Neuron (in vitro differentiated cells): ENCODE data around the gene PCBP1.

Experiments used
- H2AFZ ChIP-seq: one replicate; pipeline ENCODE4 v1.6.1; 2013; ENCODE audit warnings: low read depth, mild to moderate bottlenecking, inconsistent platforms, low read length, moderate library complexity
- H3K27me3 ChIP-seq: one replicate; pipeline ENCODE4 v1.6.1; 2013; ENCODE audit warnings: low read length; ENCODE audit not compliant: insufficient read depth
- H3K36me3 ChIP-seq: one replicate; pipeline ENCODE4 v1.6.1; 2013; ENCODE audit warnings: low read length; ENCODE audit not compliant: insufficient read depth
- H3K4me1 ChIP-seq: one replicate; pipeline ENCODE4 v1.6.1; 2013; ENCODE audit warnings: low read length; ENCODE audit not compliant: insufficient read depth
- H3K4me3 ChIP-seq: 2 replicates; pipeline ENCODE4 v1.5.1; 2013; ENCODE audit warnings: mild to moderate bottlenecking, low read length, moderate library complexity
- H3K9me3 ChIP-seq: one replicate; pipeline ENCODE4 v1.6.1; 2013; ENCODE audit warnings: low read length

Gene PCBP1

GRCh38 chr2:70086838-70087701, at the start of gene PCBP1:
Gene PCBP1 (plus strand): TSS chr2:70087477. CDS start chr2:70087744, 267 bp downstream.
- peak within 1 kb of the TSS; percentile 70 for H2AFZ ChIP-seq
- no peaks in the 10 kb centered on the region for H3K27me3 ChIP-seq
- no peaks in the 10 kb centered on the region for H3K9me3 ChIP-seq
- peaks cover 35% of the 10 kb centered on the region for H3K36me3 ChIP-seq
- peak within 1 kb of the TSS; percentile 99 for H3K4me3 ChIP-seq
- peaks cover 36% of the 10 kb centered on the region for H3K4me1 ChIP-seq

- no peaks in the 10 kb centered on the region for H3K27me3 ChIP-seq
- H3K4me1 ChIP-seq, result no peaks in the 10 kb centered on the region
- no peak overlapping the region for H2AFZ ChIP-seq
- H3K4me3 ChIP-seq, result no peak overlapping the region
- H3K36me3 ChIP-seq, result peaks cover 19% of the 10 kb centered on the region
- H3K9me3 ChIP-seq, result peaks cover 2% of the 10 kb centered on the region
Measured at GRCh38 chr2:70039366-70039765, 47.9 kb upstream of the PCBP1 start.

GRCh38 chr2:70041663-70042062, 45.6 kb upstream of the PCBP1 start:
- no peak overlapping the region for H3K4me3 ChIP-seq
- H2AFZ ChIP-seq, result no peak overlapping the region
- peaks cover 30% of the 10 kb centered on the region for H3K36me3 ChIP-seq
- no peaks in the 10 kb centered on the region for H3K4me1 ChIP-seq
- H3K9me3 ChIP-seq, result peaks cover 2% of the 10 kb centered on the region
- H3K27me3 ChIP-seq, result no peaks in the 10 kb centered on the region

DNA sequence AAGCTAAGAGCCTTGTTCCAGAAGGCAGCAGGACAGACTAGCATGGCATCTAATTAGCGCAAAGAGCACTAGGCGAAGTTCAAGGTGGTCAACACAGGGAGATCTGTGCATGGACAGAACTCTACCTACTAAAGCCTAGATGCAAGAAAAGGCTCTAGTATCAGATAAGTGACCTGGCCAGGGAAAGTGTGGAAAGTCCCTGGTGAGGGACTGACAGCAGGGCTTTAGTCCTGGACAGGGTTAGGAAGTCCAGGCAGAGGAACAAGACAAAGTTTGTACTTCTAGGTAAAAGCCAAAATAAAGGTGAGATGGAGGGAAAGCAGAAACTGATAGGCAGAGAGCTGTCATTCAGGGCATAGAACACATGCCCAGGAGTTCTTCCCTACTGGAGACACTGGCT, 45.0 kb upstream of the PCBP1 start:
- H3K4me3 ChIP-seq, result no peak overlapping the region
- no peak overlapping the region for H2AFZ ChIP-seq

DNA sequence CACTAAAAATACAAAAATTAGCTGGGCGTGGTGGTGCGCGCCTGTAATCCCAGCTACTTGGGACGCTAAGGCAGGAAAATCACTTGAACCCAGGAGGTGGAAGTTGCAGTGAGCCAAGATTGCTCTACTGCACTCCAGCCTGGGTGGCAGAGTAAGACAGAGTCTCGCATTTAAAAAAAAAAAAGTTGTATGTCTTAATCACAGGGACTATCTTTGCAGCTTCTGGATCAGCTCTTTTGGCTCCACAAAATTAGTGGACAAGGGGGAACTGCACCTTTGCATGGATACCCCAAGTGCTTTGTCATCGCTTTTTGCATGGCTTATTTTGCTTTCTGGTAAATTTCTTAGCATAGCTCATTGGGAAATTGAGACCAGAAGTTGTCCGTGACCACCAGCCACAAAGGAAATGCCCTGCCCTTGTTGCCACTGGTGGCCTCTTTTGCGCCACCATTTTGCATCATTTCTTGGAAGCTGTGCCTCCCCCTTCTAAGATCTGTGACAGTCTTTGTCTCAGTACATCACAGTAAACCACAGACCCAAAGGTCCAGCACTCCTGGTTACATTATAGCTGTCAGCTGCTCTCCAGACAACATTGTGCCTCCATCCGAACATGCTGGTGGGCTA, 43.9 kb upstream of the PCBP1 start:
- Histone ChIP-seq H3K27me3 (no peaks in the 10 kb centered on the region), H3K9me3 (peaks cover 2% of the 10 kb centered on the region), H3K4me3 (no peak overlapping the region), H3K4me1 (no peaks in the 10 kb centered on the region), H2AFZ (no peak overlapping the region), H3K36me3 (peaks cover 40% of the 10 kb centered on the region)

More for the DNA sequence above, 45.0 kb upstream of the PCBP1 start:
- Histone ChIP-seq H3K36me3 (peaks cover 35% of the 10 kb centered on the region), H3K4me1 (no peaks in the 10 kb centered on the region), H3K27me3 (no peaks in the 10 kb centered on the region), H3K9me3 (peaks cover 2% of the 10 kb centered on the region)

- H2AFZ ChIP-seq, result no peak overlapping the region
- H3K9me3 ChIP-seq, result peaks cover 2% of the 10 kb centered on the region
- no peaks in the 10 kb centered on the region for H3K4me1 ChIP-seq
- no peaks in the 10 kb centered on the region for H3K27me3 ChIP-seq
- peaks cover 45% of the 10 kb centered on the region for H3K36me3 ChIP-seq
- no peak overlapping the region for H3K4me3 ChIP-seq
Measured at GRCh38 chr2:70044290-70045040, 42.8 kb upstream of the PCBP1 start.

GRCh38 chr2:70045405-70045804, 41.9 kb upstream of the PCBP1 start:
- Histone ChIP-seq H3K4me1 (no peaks in the 10 kb centered on the region), H3K9me3 (peaks cover 2% of the 10 kb centered on the region), H3K27me3 (no peaks in the 10 kb centered on the region), H3K4me3 (no peak overlapping the region), H3K36me3 (peaks cover 49% of the 10 kb centered on the region), H2AFZ (no peak overlapping the region)

- H3K27me3 ChIP-seq, result no peaks in the 10 kb centered on the region
- H3K36me3 ChIP-seq, result peaks cover 53% of the 10 kb centered on the region
- H3K4me3 ChIP-seq, result no peak overlapping the region
- H2AFZ ChIP-seq, result no peak overlapping the region
- no peaks in the 10 kb centered on the region for H3K4me1 ChIP-seq
- H3K9me3 ChIP-seq, result peaks cover 2% of the 10 kb centered on the region
Measured at GRCh38 chr2:70045932-70046331, 41.3 kb upstream of the PCBP1 start.

DNA sequence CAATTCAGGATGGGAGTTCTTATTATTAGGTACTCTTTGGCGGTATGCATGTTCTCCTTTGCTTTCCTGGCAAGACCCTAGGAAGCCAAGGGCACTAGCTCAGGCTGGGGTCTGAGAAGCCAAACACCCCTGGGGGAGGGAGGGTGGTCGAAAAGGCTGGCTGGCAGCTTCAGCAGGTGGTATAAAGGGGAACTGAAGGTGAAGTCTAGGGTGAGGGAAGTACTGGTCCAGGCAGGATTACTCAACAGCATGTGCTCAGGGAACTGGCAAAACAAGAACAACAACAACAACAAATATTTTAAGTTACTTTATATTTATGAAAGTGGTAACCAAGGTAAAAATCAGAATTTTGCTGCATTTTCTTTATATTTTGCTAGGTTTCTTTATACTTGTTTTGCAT, 40.7 kb upstream of the PCBP1 start:
- H3K4me1 ChIP-seq, result no peaks in the 10 kb centered on the region
- H3K36me3 ChIP-seq, result peaks cover 59% of the 10 kb centered on the region
- no peak overlapping the region for H2AFZ ChIP-seq
- H3K4me3 ChIP-seq, result no peak overlapping the region
- H3K27me3 ChIP-seq, result no peaks in the 10 kb centered on the region
- peaks cover 2% of the 10 kb centered on the region for H3K9me3 ChIP-seq

DNA sequence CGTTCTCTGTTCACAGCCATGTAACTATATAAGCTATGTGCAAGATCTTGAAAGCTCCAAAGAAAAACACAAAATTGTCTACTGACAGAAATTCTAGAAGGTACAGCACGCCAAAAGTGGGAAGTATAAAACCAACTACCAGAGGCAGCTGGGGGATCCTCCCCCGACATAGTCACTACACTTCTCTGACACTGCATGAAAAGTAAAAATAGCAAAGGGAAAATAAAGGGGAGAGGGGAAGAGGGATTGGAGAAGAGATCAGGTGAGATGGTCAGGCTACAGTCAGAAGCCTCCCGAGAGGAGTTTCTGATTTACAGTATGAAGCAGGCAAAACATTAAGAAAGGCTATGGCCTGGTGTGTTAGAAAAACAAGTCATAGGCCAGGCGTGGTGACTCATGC, 39.8 kb upstream of the PCBP1 start:
- peaks cover 60% of the 10 kb centered on the region for H3K36me3 ChIP-seq
- no peak overlapping the region for H3K4me3 ChIP-seq
- no peaks in the 10 kb centered on the region for H3K4me1 ChIP-seq
- H2AFZ ChIP-seq, result no peak overlapping the region
- H3K9me3 ChIP-seq, result peaks cover 2% of the 10 kb centered on the region
- no peaks in the 10 kb centered on the region for H3K27me3 ChIP-seq

- H2AFZ ChIP-seq, result no peak overlapping the region
- H3K9me3 ChIP-seq, result no peaks in the 10 kb centered on the region
- H3K27me3 ChIP-seq, result no peaks in the 10 kb centered on the region
- H3K4me1 ChIP-seq, result no peaks in the 10 kb centered on the region
- no peak overlapping the region for H3K4me3 ChIP-seq
- H3K36me3 ChIP-seq, result peaks cover 72% of the 10 kb centered on the region
Measured at GRCh38 chr2:70049255-70049654, 38.0 kb upstream of the PCBP1 start.

- Histone ChIP-seq H3K36me3 (peaks cover 72% of the 10 kb centered on the region), H3K27me3 (no peaks in the 10 kb centered on the region), H2AFZ (no peak overlapping the region)
Measured at GRCh38 chr2:70050631-70051425, 36.4 kb upstream of the PCBP1 start.

More at GRCh38 chr2:70050631-70051425, 36.4 kb upstream of the PCBP1 start:
- no peak overlapping the region for H3K4me3 ChIP-seq
- no peaks in the 10 kb centered on the region for H3K4me1 ChIP-seq
- peaks cover 2% of the 10 kb centered on the region for H3K9me3 ChIP-seq
